CD4-positive, alpha-beta T cell (primary cell): ENCODE measurements around the gene REEP6. TPM values are rescaled to one million over a fixed set of nuclear protein-coding genes. Genes with fewer than 3 reads are reported as not detected.
A peak's percentile ranks its signal among the peaks of the same experiment; 100 is the strongest.

ENCODE experiments used
- ATAC-seq: fragments of 200-7000 bp; cut with Tn5 transposase; one replicate; pipeline ENCODE4 v1.10.0; 2022; ENCODE audit warnings: mild to moderate bottlenecking; ENCODE audit not compliant: poor library complexity
- CTCF ChIA-PET: fragments of 350-600 bp; sonication (Branson Sonifier 250); formaldehyde crosslinking; loops from one replicate; lab custom pipeline; 2021; ENCODE audit warnings: antibody characterized with exemption, inconsistent platforms; lab: Charles Lee
- POLR2A ChIA-PET: fragments of 350-600 bp; sonication (Branson Sonifier 250); formaldehyde crosslinking; loops from one replicate; lab custom pipeline; 2021; ENCODE audit warnings: antibody characterized with exemption, inconsistent platforms; lab: Charles Lee
- DNase-seq, 14 experiments: peaks; one replicate each; pipeline ENCODE4 v3.0.0-alpha.2; 2013 to 2020; ENCODE audit warnings: mixed read lengths in 2 of 14
- H3K27ac ChIP-seq, 2 donors: one replicate each; pipeline versions ENCODE4 v1.5.1 to v1.7.0; 2013; ENCODE audit warnings: low read length in 2 of 2, low read depth in 1 of 2, mild to moderate bottlenecking in 1 of 2
- H3K27me3 ChIP-seq, 2 experiments: 1 replicate in 1 of 2; 2 replicates in 1 of 2; pipeline versions ENCODE4 v1.6.1 to v1.7.0; 2013; ENCODE audit warnings: low read length in 2 of 2, control low read depth in 1 of 2, mild to moderate bottlenecking in 1 of 2, moderate library complexity in 1 of 2; ENCODE audit not compliant: insufficient read depth in 2 of 2, control insufficient read depth in 1 of 2
- H3K36me3 ChIP-seq: one replicate; pipeline ENCODE4 v1.6.1; 2013; ENCODE audit warnings: low read length, control low read depth; ENCODE audit not compliant: insufficient read depth
- H3K4me1 ChIP-seq: one replicate; pipeline ENCODE4 v1.6.1; 2013; ENCODE audit warnings: low read length, control low read depth; ENCODE audit not compliant: insufficient read depth
- H3K4me3 ChIP-seq: one replicate; pipeline ENCODE4 v1.5.1; 2013; ENCODE audit warnings: mild to moderate bottlenecking, low read length, moderate library complexity
- H3K9me3 ChIP-seq, 2 experiments: 1 replicate in 1 of 2; 2 replicates in 1 of 2; pipeline versions ENCODE4 v1.6.1 to v1.7.0; 2013; ENCODE audit warnings: low read length in 2 of 2, mild to moderate bottlenecking in 2 of 2, control low read depth in 1 of 2, moderate library complexity in 1 of 2; ENCODE audit not compliant: control insufficient read depth in 1 of 2, insufficient read depth in 1 of 2
- H3K27ac Mint-ChIP-seq: one replicate; pipeline ENCODE4 v1.8.0; 2020; ENCODE audit warnings: mixed read lengths
- H3K27me3 Mint-ChIP-seq: one replicate; pipeline ENCODE4 v1.8.0; 2021; ENCODE audit warnings: mixed read lengths
- H3K36me3 Mint-ChIP-seq: one replicate; pipeline ENCODE4 v1.8.0; 2021; ENCODE audit warnings: low read depth, mixed read lengths
- H3K4me1 Mint-ChIP-seq: one replicate; pipeline ENCODE4 v1.8.0; 2021; ENCODE audit warnings: low read depth, mixed read lengths
- H3K4me3 Mint-ChIP-seq: one replicate; pipeline ENCODE4 v1.8.0; 2020; ENCODE audit warnings: mild to moderate bottlenecking, mixed read lengths
- H3K9me3 Mint-ChIP-seq: one replicate; pipeline ENCODE4 v1.8.0; 2020; ENCODE audit warnings: mixed read lengths
- CTCF ChIP-seq: fragments of 200-600 bp; IDR thresholded peaks from one replicate; pipeline ENCODE4 v1.8.0; 2022; ENCODE audit warnings: antibody characterized with exemption, mild to moderate bottlenecking
- intact Hi-C, 2 experiments: fragments of 100-400 bp; cut with DNase I in 1 of 2; cut with micrococcal nuclease in 1 of 2; formaldehyde crosslinking; loops; one replicate each; pipeline versions ENCODE4 v1.15.1 to v1.9.0; 2023 to 2025; cut with DNase I, micrococcal nuclease
- total RNA-seq, 174 experiments: library from RNA in 2 of 174; stranded (reverse) in 2 of 174; gene quantifications; one replicate each; pipeline ENCODE4 v1.2.3 and lab custom pipeline; 2021 to 2026

REEP6 gene
- total RNA-seq, 2 experiments from 2014 or later: 2.2 to 2.8 TPM

GRCh38 chr19:1470305-1471009 is 20.5 kb upstream of the REEP6 start:
- no peaks in the 10 kb centered on the region for H3K27me3 Mint-ChIP-seq
- peak; percentile 48 to 86 (median 74) for DNase-seq
- CTCF ChIA-PET: interaction anchor here (1.2 to 2.1 kb wide), 3 partner anchors 21 to 44 kb away, joined by 5 to 16 read pairs (median 9); partner anchors contain the start of gene REEP6
- H3K9me3 ChIP-seq: peaks cover 0 to 16% of the 10 kb centered on the region in 2 experiments
- peaks cover 65% of the 10 kb centered on the region for H3K4me1 ChIP-seq
- H3K27me3 ChIP-seq: peaks cover 18 to 29% of the 10 kb centered on the region in 2 experiments
- ATAC-seq: peak; percentile 82
- peak overlapping the region; percentile 62 for H3K4me3 ChIP-seq
- peak overlapping the region; percentile 68 for H3K4me3 Mint-ChIP-seq
- POLR2A ChIA-PET: interaction anchor here (1.0 to 3.9 kb wide), 4 partner anchors 8 to 25 kb away, joined by 3 to 12 read pairs (median 8); partner anchors contain the start of genes C19orf25 and REEP6
- TF ChIP-seq CTCF: no peak
- H3K36me3 ChIP-seq: peaks cover 1% of the 10 kb centered on the region
- H3K27ac Mint-ChIP-seq: no peak overlapping the region
- no peak overlapping the region for H3K27ac ChIP-seq
- no peaks in the 10 kb centered on the region for H3K9me3 Mint-ChIP-seq
- peaks cover 5% of the 10 kb centered on the region for H3K36me3 Mint-ChIP-seq
- H3K4me1 Mint-ChIP-seq: peaks cover 11% of the 10 kb centered on the region
- intact Hi-C loops: loop anchor here (1.0 to 10.0 kb wide), 4 partner anchors 9 to 196 kb away; partner anchors contain the start of genes C19orf25 (in 1 of the 2), FAM174C (in 1 of the 2), PCSK4 (in 1 of the 2) and REEP6 (in 1 of the 2)

- no peak overlapping the region for H3K27ac Mint-ChIP-seq
- peak overlapping the region; percentile 72 for H3K4me3 Mint-ChIP-seq
- no peaks in the 10 kb centered on the region for H3K27me3 Mint-ChIP-seq
- ChIA-PET CTCF (interaction anchor here (1.2 to 2.1 kb wide), 3 partner anchors 20 to 44 kb away, joined by 5 to 16 read pairs (median 9); partner anchors contain the start of gene REEP6), POLR2A (interaction anchor here (1.0 to 3.9 kb wide), 5 partner anchors 8 to 202 kb away, joined by 3 to 12 read pairs (median 4); partner anchors contain the start of genes C19orf25 and REEP6)
- intact Hi-C loops: loop anchor here in 1 of 2 experiments (2.0 to 10.0 kb wide), 3 partner anchors 20 to 196 kb away; partner anchors contain the start of genes FAM174C, PCSK4 and REEP6
- Histone ChIP-seq H3K36me3 (peaks cover 5% of the 10 kb centered on the region), H3K27me3 (peaks cover 18 to 29% of the 10 kb centered on the region in 2 experiments), H3K4me1 (peaks cover 59% of the 10 kb centered on the region), H3K9me3 (peaks cover 0 to 16% of the 10 kb centered on the region in 2 experiments), H3K27ac (no peak overlapping the region), H3K4me3 (peak overlapping the region; percentile 62)
- peaks cover 11% of the 10 kb centered on the region for H3K4me1 Mint-ChIP-seq
- TF ChIP-seq CTCF: peak; percentile 19
- H3K9me3 Mint-ChIP-seq: no peaks in the 10 kb centered on the region
- DNase-seq (peak in 4 of 14 experiments; percentile 34 to 59 (median 46)), ATAC-seq (no peak)
- H3K36me3 Mint-ChIP-seq: peaks cover 5% of the 10 kb centered on the region
These were observed 19.9 kb upstream of the REEP6 start for GRCh38 chr19:1471010-1471514.

- peak overlapping the region; percentile 62 for H3K4me3 ChIP-seq
- H3K4me1 ChIP-seq: peaks cover 53% of the 10 kb centered on the region
- no peaks in the 10 kb centered on the region for H3K9me3 Mint-ChIP-seq
- no peak overlapping the region for H3K27ac ChIP-seq
- H3K9me3 ChIP-seq: peaks cover 0 to 11% of the 10 kb centered on the region in 2 experiments
- H3K4me1 Mint-ChIP-seq: peaks cover 11% of the 10 kb centered on the region
- intact Hi-C loops: loop anchor here in 1 of 2 experiments (2.0 to 10.0 kb wide), 3 partner anchors 19 to 197 kb away; partner anchors contain the start of genes FAM174C, PCSK4 and REEP6
- CTCF ChIA-PET: interaction anchor here (1.2 to 2.1 kb wide), 3 partner anchors 19 to 43 kb away, joined by 5 to 16 read pairs (median 9); partner anchors contain the start of gene REEP6
- H3K36me3 Mint-ChIP-seq: peaks cover 5% of the 10 kb centered on the region
- no peak overlapping the region for H3K27ac Mint-ChIP-seq
- H3K4me3 Mint-ChIP-seq: peak overlapping the region; percentile 72
- H3K27me3 Mint-ChIP-seq: no peaks in the 10 kb centered on the region
- H3K27me3 ChIP-seq: peaks cover 12 to 23% of the 10 kb centered on the region in 2 experiments
- peak; percentile 14 for ATAC-seq
- peaks cover 8% of the 10 kb centered on the region for H3K36me3 ChIP-seq
- DNase-seq: peak in 6 of 14 experiments; percentile 20 to 61 (median 44)
- POLR2A ChIA-PET: interaction anchor here (1.0 to 3.9 kb wide), 5 partner anchors 13 to 203 kb away, joined by 4 to 12 read pairs (median 4); partner anchors contain the start of gene REEP6
- TF ChIP-seq CTCF: no peak
These were observed 19.3 kb upstream of the REEP6 start for GRCh38 chr19:1471515-1472160.
